ENCODE data around the gene RFT1. TPM values are rescaled to one million over a fixed set of nuclear protein-coding genes. Genes with fewer than 3 reads are reported as not detected.

Gene RFT1
- total RNA-seq, 5 donors from 2014 or later (not counting 1 experiment from before 2014, with no cell fraction given), result 14.4 to 27.8 (median 26.6) TPM

DNA sequence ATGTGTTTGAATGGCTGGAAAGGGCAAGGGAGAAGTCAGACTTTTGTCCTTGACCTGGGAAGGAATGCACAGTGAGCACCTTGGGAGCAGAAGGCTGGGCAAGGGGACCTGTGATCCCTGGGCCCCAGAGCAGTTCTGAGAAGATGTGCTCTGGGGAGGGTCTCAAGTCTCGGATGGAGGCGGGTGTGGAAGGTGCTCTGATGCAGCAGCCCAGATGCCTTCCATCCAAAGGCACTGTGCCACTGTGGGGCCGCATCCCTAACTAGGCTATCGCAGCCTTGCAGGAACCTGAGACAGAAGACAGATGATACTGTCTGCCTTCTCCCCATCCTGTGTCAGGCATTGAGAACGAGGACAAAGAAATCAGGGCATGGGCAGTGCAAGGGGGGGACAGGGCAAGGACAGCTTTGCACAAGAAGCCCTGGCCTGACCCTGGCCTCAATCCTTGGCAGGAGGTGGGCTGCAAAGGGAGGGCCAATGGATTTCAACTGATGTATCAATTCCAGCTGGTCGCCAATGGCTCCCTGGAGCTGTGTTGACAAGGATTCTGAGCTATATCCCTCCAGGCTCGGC, 16.2 kb upstream of the RFT1 start:
- CTCF ChIA-PET, result no interaction called here
- H3K27ac Mint-ChIP-seq, result no peak overlapping the region
- no peak overlapping the region for H3K4me3 Mint-ChIP-seq
- H3K9me3 Mint-ChIP-seq, result no peaks in the 10 kb centered on the region
- peaks cover 0 to 5% of the 10 kb centered on the region in 2 experiments for H3K27me3 ChIP-seq (replicated peaks in 1 of 2; ENCODE audit: control insufficient read depth in 2 of 2, extremely low read depth in 1 of 2, insufficient read depth in 2 of 2, low read length in 1 of 2)
- H3K9me3 ChIP-seq, result no peaks in the 10 kb centered on the region
- no peak for ATAC-seq (replicated peaks in 1 of 4)
- POLR2A ChIA-PET, result no interaction called here
- WGBS (ENCODE audit: insufficient coverage), result 78% methylated on average over 5 of the region's 7 CpGs
- no peaks in the 10 kb centered on the region for H3K36me3 ChIP-seq (ENCODE audit: control insufficient read depth in 2 of 2, extremely low read depth in 1 of 2, insufficient read depth in 1 of 2, low read length in 1 of 2)
- no peak for DNase-seq
- no peaks in the 10 kb centered on the region for H3K4me1 Mint-ChIP-seq
- no peak overlapping the region for H3K4me3 ChIP-seq (ENCODE audit: control insufficient read depth in 1 of 2, extremely low read depth in 1 of 2, low read length in 1 of 2)
- H3K27ac ChIP-seq (ENCODE audit: low read length), result no peak overlapping the region
- no peaks in the 10 kb centered on the region for H3K4me1 ChIP-seq (ENCODE audit: control insufficient read depth in 1 of 2, extremely low read depth in 1 of 2, insufficient read depth in 2 of 2, low read length in 2 of 2)
- H3K36me3 Mint-ChIP-seq, result no peaks in the 10 kb centered on the region
- H3K27me3 Mint-ChIP-seq, result no peaks in the 10 kb centered on the region

DNA sequence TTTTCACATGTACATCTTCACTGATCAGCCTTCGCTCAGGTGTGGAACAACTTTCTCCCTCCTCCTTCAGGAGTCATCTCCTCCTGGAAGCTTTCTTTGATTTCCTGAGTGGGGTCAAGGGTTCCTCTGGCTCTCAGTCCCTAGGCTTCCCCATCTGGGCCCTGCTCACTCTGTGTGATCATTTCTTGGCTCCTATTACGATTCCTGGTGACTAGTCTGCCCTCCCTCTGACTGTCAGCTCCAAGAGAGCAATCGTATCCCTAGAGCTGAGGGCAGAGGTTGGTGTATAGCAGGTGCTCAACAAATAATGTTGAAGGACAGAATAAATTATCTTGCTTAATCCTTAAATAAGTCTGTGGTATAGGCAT, 15.5 kb upstream of the RFT1 start:
- H3K36me3 ChIP-seq (ENCODE audit: control insufficient read depth in 2 of 2, extremely low read depth in 1 of 2, insufficient read depth in 1 of 2, low read length in 1 of 2), result no peaks in the 10 kb centered on the region
- ATAC-seq (replicated peaks in 1 of 4), result no peak
- POLR2A ChIA-PET, result no interaction called here
- H3K9me3 ChIP-seq, result no peaks in the 10 kb centered on the region
- no peaks in the 10 kb centered on the region for H3K4me1 ChIP-seq (ENCODE audit: control insufficient read depth in 1 of 2, extremely low read depth in 1 of 2, insufficient read depth in 2 of 2, low read length in 2 of 2)
- Mint-ChIP-seq H3K36me3 (no peaks in the 10 kb centered on the region), H3K9me3 (no peaks in the 10 kb centered on the region), H3K27ac (no peak overlapping the region), H3K4me3 (no peak overlapping the region), H3K4me1 (no peaks in the 10 kb centered on the region), H3K27me3 (no peaks in the 10 kb centered on the region)
- DNase-seq, result no peak
- H3K27ac ChIP-seq (ENCODE audit: low read length), result no peak overlapping the region
- CTCF ChIA-PET, result no interaction called here
- H3K4me3 ChIP-seq (ENCODE audit: control insufficient read depth in 1 of 2, extremely low read depth in 1 of 2, low read length in 1 of 2), result no peak overlapping the region
- WGBS (ENCODE audit: insufficient coverage), result 50% methylated on average over 1 of the region's 3 CpGs
- peaks cover 0 to 4% of the 10 kb centered on the region in 2 experiments for H3K27me3 ChIP-seq (replicated peaks in 1 of 2; ENCODE audit: control insufficient read depth in 2 of 2, extremely low read depth in 1 of 2, insufficient read depth in 2 of 2, low read length in 1 of 2)

DNA sequence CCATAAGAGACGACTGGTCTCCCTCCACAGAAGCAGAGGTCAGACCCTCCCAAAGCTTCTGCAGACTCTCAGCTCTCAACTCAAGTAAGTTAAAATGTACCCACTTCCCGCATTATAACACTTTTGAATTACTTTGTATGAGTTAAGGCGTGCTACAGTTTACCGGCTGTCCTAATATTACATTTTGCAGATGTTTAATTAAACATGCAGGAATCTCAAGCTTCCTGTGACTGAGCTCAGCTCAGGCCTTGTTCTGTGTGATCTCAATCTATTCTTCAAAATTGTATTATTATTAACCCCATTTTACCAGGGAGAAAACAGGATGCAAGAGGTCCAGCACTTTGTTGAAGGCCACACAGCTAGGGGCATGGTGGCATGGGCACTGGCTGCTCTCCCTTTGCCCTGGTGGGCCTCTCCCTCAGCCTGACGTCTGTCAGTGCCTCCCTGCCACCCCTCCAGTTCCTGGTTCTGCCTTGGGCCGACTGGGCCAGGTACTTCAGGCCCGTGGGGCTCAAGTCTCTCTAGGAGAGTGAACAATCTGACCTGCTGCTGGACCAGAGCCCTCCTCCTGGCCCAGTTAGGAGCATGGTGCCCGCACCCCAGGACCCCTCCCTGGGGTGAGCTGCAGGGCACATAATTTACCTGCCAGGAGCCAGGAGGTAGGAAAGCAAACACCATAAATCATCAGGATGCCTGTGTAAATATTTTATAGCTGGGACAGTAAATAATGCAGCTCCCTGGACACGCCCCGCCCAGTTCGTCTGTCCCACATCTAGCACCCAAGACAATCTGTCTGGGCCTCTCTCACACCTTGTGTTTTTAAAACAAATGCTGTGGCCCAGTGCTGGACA, 14.9 kb upstream of the RFT1 start:
- H3K4me1 ChIP-seq (ENCODE audit: control insufficient read depth in 1 of 2, extremely low read depth in 1 of 2, insufficient read depth in 2 of 2, low read length in 2 of 2), result no peaks in the 10 kb centered on the region
- POLR2A ChIA-PET, result interaction anchor here in 1 of 2 donors (0.7 kb wide), 1 partner anchor 11 kb away, joined by 4 read pairs; no protein-coding TSS in a partner anchor

DNA sequence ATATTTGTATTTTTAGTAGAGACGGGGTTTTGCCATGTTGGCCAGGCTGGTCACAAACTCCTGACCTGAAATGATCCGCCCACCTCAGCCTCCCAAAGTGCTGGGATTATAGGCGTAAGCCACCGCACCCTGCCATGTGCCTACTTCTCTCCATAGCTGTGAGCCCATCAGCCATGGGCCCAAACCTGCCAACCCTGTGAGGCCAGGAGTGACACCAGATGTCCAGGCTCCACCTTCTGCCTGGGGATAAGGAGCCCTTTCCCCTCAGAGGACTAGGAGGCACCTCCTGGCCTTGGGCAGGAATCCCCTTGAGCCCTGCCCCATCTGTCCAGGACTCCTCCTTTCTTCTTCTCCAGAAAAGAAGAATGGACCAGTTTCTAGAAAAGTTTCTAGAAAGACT, 14.2 kb upstream of the RFT1 start:
- Mint-ChIP-seq H3K4me3 (no peak overlapping the region), H3K27ac (no peak overlapping the region), H3K4me1 (no peaks in the 10 kb centered on the region), H3K27me3 (no peaks in the 10 kb centered on the region), H3K9me3 (no peaks in the 10 kb centered on the region), H3K36me3 (no peaks in the 10 kb centered on the region)
- Histone ChIP-seq H3K36me3 (ENCODE audit: control insufficient read depth in 2 of 2, extremely low read depth in 1 of 2, insufficient read depth in 1 of 2, low read length in 1 of 2) (no peaks in the 10 kb centered on the region), H3K4me1 (ENCODE audit: control insufficient read depth in 1 of 2, extremely low read depth in 1 of 2, insufficient read depth in 2 of 2, low read length in 2 of 2) (no peaks in the 10 kb centered on the region), H3K27me3 (replicated peaks in 1 of 2; ENCODE audit: control insufficient read depth in 2 of 2, extremely low read depth in 1 of 2, insufficient read depth in 2 of 2, low read length in 1 of 2) (peaks cover 0 to 4% of the 10 kb centered on the region in 2 experiments), H3K4me3 (ENCODE audit: control insufficient read depth in 1 of 2, extremely low read depth in 1 of 2, low read length in 1 of 2) (no peak overlapping the region), H3K27ac (ENCODE audit: low read length) (no peak overlapping the region), H3K9me3 (no peaks in the 10 kb centered on the region)
- no peak for ATAC-seq (replicated peaks in 1 of 4)
- ChIA-PET CTCF (no interaction called here), POLR2A (interaction anchor here in 1 of 2 donors (0.7 kb wide), 1 partner anchor 10 kb away, joined by 4 read pairs; no protein-coding TSS in a partner anchor)
- no peak for DNase-seq
- 93% methylated on average over 3 of the region's 4 CpGs for WGBS (ENCODE audit: insufficient coverage)

More for the DNA sequence above, 14.9 kb upstream of the RFT1 start:
- H3K4me1 Mint-ChIP-seq, result no peaks in the 10 kb centered on the region
- DNase-seq (no peak), ATAC-seq (replicated peaks in 1 of 4) (no peak)
- no peaks in the 10 kb centered on the region for H3K9me3 Mint-ChIP-seq
- H3K36me3 Mint-ChIP-seq, result no peaks in the 10 kb centered on the region
- no peak overlapping the region for H3K4me3 Mint-ChIP-seq
- no peaks in the 10 kb centered on the region for H3K36me3 ChIP-seq (ENCODE audit: control insufficient read depth in 2 of 2, extremely low read depth in 1 of 2, insufficient read depth in 1 of 2, low read length in 1 of 2)
- H3K27ac Mint-ChIP-seq, result no peak overlapping the region
- no peaks in the 10 kb centered on the region for H3K9me3 ChIP-seq
- 55% methylated on average over 3 of the region's 11 CpGs for WGBS (ENCODE audit: insufficient coverage)
- H3K27me3 ChIP-seq (replicated peaks in 1 of 2; ENCODE audit: control insufficient read depth in 2 of 2, extremely low read depth in 1 of 2, insufficient read depth in 2 of 2, low read length in 1 of 2), result peaks cover 0 to 4% of the 10 kb centered on the region in 2 experiments
- no peak overlapping the region for H3K4me3 ChIP-seq (ENCODE audit: control insufficient read depth in 1 of 2, extremely low read depth in 1 of 2, low read length in 1 of 2)
- H3K27ac ChIP-seq (ENCODE audit: low read length), result no peak overlapping the region
- CTCF ChIA-PET, result no interaction called here
- no peaks in the 10 kb centered on the region for H3K27me3 Mint-ChIP-seq

DNA sequence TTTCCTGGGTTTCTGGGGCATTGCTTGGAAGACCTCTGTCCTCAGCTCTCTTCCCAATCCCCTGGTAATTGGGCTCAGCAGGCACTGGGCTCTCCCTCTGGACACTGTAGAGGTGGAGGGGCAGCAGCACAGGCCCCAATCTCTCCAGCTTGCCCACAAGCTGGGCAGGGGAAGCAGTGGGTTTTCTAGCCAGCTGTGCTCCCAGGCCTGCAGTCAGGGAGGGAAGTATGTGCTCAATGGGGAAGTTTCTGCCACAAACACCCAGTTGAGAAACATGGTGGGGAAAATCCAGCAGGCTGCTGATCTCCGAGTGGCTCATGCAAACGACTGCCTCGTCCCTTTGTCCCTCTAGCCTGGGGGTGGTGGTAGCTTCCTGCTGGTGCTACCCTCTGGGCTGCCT, 12.8 kb upstream of the RFT1 start:
- ATAC-seq (replicated peaks in 1 of 4) (no peak), DNase-seq (peak in 1 of 35 experiments; percentile 30)
- H3K4me1 ChIP-seq (ENCODE audit: control insufficient read depth in 1 of 2, extremely low read depth in 1 of 2, insufficient read depth in 2 of 2, low read length in 2 of 2), result no peaks in the 10 kb centered on the region
- H3K4me3 Mint-ChIP-seq, result no peak overlapping the region
- no peak overlapping the region for H3K4me3 ChIP-seq (ENCODE audit: control insufficient read depth in 1 of 2, extremely low read depth in 1 of 2, low read length in 1 of 2)
- ChIA-PET CTCF (no interaction called here), POLR2A (no interaction called here)
- peaks cover 0 to under 1% of the 10 kb centered on the region in 2 experiments for H3K27me3 ChIP-seq (replicated peaks in 1 of 2; ENCODE audit: control insufficient read depth in 2 of 2, extremely low read depth in 1 of 2, insufficient read depth in 2 of 2, low read length in 1 of 2)
- no CpG with 5 or more reads among the region's 3 CpGs for WGBS (ENCODE audit: insufficient coverage)
- H3K9me3 ChIP-seq, result no peaks in the 10 kb centered on the region
- no peaks in the 10 kb centered on the region for H3K36me3 ChIP-seq (ENCODE audit: control insufficient read depth in 2 of 2, extremely low read depth in 1 of 2, insufficient read depth in 1 of 2, low read length in 1 of 2)
- no peak overlapping the region for H3K27ac Mint-ChIP-seq
- H3K36me3 Mint-ChIP-seq, result no peaks in the 10 kb centered on the region
- no peaks in the 10 kb centered on the region for H3K4me1 Mint-ChIP-seq
- H3K27ac ChIP-seq (ENCODE audit: low read length), result no peak overlapping the region
- no peaks in the 10 kb centered on the region for H3K9me3 Mint-ChIP-seq
- H3K27me3 Mint-ChIP-seq, result no peaks in the 10 kb centered on the region

DNA sequence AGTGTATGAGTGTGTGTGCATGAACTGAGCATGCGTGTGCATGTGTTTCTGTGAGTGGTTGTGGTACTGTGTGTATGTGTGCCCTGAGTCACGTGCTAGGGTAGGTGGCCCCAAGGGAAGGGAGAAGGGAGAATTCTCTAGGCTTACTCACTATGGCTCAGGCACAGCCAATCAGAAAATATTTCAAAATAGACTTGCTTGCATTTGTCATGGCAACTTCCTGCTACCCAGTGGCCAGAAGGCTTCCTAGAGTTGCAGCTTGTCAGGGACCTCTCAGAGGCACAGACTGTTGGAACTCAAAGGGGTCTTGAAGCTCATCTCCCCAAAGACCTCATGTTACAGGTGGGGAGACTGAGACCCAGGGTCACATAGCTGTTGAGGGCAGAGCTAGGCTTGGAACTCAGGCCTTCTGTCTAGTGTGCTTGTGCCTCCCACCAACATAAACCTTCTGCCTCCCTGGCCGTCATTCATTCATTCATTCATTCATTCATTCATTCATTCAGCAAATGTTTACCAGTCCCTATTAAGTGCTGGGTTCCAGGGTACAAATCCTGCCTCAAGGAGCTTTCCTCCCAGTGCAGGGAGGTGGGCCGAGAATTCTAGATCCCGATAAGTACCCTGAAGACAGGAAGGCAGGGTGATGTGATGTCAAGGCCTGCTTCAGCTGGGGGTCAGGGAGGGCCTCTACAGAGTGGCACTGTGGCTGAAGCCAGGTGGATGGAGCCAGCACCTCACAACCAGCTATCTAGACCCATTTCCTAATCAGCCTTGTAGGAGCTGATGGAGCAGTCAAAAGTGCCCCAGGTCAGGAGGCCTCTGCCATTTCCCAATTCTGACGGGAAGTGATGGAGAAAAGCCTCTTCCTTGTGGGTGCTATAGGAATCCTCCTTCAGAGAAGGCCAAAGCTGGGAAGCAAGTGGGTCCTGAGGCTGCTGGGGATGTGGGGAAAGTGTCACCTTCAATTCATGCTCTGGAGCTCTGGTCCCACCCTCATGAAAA, 10.9 kb upstream of the RFT1 start:
- no peaks in the 10 kb centered on the region for H3K36me3 Mint-ChIP-seq
- no peak for DNase-seq
- H3K27ac Mint-ChIP-seq, result no peak overlapping the region

More for the DNA sequence above, 10.9 kb upstream of the RFT1 start:
- Histone ChIP-seq H3K36me3 (ENCODE audit: control insufficient read depth in 2 of 2, extremely low read depth in 1 of 2, insufficient read depth in 1 of 2, low read length in 1 of 2) (no peaks in the 10 kb centered on the region), H3K4me1 (ENCODE audit: control insufficient read depth in 1 of 2, extremely low read depth in 1 of 2, insufficient read depth in 2 of 2, low read length in 2 of 2) (no peaks in the 10 kb centered on the region), H3K4me3 (ENCODE audit: control insufficient read depth in 1 of 2, extremely low read depth in 1 of 2, low read length in 1 of 2) (no peak overlapping the region), H3K27ac (ENCODE audit: low read length) (no peak overlapping the region), H3K9me3 (no peaks in the 10 kb centered on the region), H3K27me3 (replicated peaks in 1 of 2; ENCODE audit: control insufficient read depth in 2 of 2, extremely low read depth in 1 of 2, insufficient read depth in 2 of 2, low read length in 1 of 2) (no peaks in the 10 kb centered on the region)
- Mint-ChIP-seq H3K27me3 (no peaks in the 10 kb centered on the region), H3K4me1 (no peaks in the 10 kb centered on the region), H3K4me3 (no peak overlapping the region), H3K9me3 (no peaks in the 10 kb centered on the region)
- CTCF ChIA-PET, result interaction anchor here in 1 of 2 donors (0.6 to 1.2 kb wide), 3 partner anchors 16 to 109 kb away, joined by 3 to 5 read pairs (median 3); no protein-coding TSS in a partner anchor
- WGBS (ENCODE audit: insufficient coverage), result 80% methylated on average over 3 of the region's 6 CpGs
- ATAC-seq (replicated peaks in 1 of 4), result no peak
- POLR2A ChIA-PET, result no interaction called here

Measured in T-cell (primary cell).